A673 (cell line): ENCODE data around the gene HGD. TPM values are rescaled to one million over a fixed set of nuclear protein-coding genes. Genes with fewer than 3 reads are reported as not detected.

Source experiments
- BruUV-seq: library from RNA; stranded (reverse); fragments of 400-500 nt; replicated peaks from 2 replicates; lab custom pipeline; 2021; lab: Mats Ljungman, UMichigan
- CTCF ChIA-PET: fragments of 300-600 bp; sonication (Branson Sonifier 250); formaldehyde crosslinking; loops from one replicate; lab custom pipeline; 2022; ENCODE audit warnings: antibody characterized with exemption; lab: Charles Lee
- POLR2A ChIA-PET: fragments of 300-600 bp; sonication (Branson Sonifier 250); formaldehyde crosslinking; loops from one replicate; lab custom pipeline; 2022; ENCODE audit warnings: antibody characterized with exemption; ENCODE audit not compliant: low non-redundant PET; lab: Charles Lee
- DNase-seq: peaks from one replicate; pipeline ENCODE4 v3.0.0-alpha.2; 2015; ENCODE audit warnings: low spot score
- H3K27ac ChIP-seq: fragments of 200-600 bp; sonication (generic); 2 replicates; pipeline ENCODE4 v1.5.1; 2016; ENCODE audit warnings: mixed run types, low read depth, mild to moderate bottlenecking, mixed read lengths, antibody characterized with exemption, low read length; ENCODE audit not compliant: poor library complexity, severe bottlenecking
- H3K27me3 ChIP-seq: fragments of 200-600 bp; sonication (generic); replicated peaks from 2 replicates; pipeline ENCODE4 v1.6.1; 2017; ENCODE audit warnings: mixed run types, low read depth, mild to moderate bottlenecking, mixed read lengths, antibody characterized with exemption, low read length; ENCODE audit not compliant: insufficient read depth, poor library complexity
- H3K36me3 ChIP-seq: fragments of 200-600 bp; sonication (generic); 2 replicates; pipeline ENCODE4 v1.6.1; 2016; ENCODE audit warnings: mixed run types, mild to moderate bottlenecking, mixed read lengths, antibody characterized with exemption, low read length; ENCODE audit not compliant: insufficient read depth, poor library complexity, severe bottlenecking
- H3K4me1 ChIP-seq: fragments of 200-600 bp; sonication (generic); 2 replicates; pipeline ENCODE4 v1.6.1; 2017; ENCODE audit warnings: mixed run types, mild to moderate bottlenecking, mixed read lengths, antibody characterized with exemption, low read length; ENCODE audit not compliant: insufficient read depth, poor library complexity, severe bottlenecking
- H3K4me3 ChIP-seq: fragments of 200-600 bp; sonication (generic); 2 replicates; pipeline ENCODE4 v1.5.1; 2016; ENCODE audit warnings: low read depth, mixed run types, mild to moderate bottlenecking, mixed read lengths, low read length; ENCODE audit not compliant: poor library complexity, severe bottlenecking
- H3K9me3 ChIP-seq: fragments of 200-600 bp; sonication (generic); 2 replicates; pipeline ENCODE4 v1.6.1; 2016; ENCODE audit warnings: mixed run types, low read depth, mild to moderate bottlenecking, mixed read lengths, antibody characterized with exemption, low read length; ENCODE audit not compliant: poor library complexity, severe bottlenecking
- EZH2 ChIP-seq: fragments of 200-600 bp; sonication (generic); IDR thresholded peaks from 2 replicates; pipeline ENCODE4 v1.6.1; 2017; ENCODE audit warnings: borderline replicate concordance, low read depth, mild to moderate bottlenecking, mixed read lengths, antibody characterized with exemption, low read length; ENCODE audit not compliant: poor library complexity, severe bottlenecking
- intact Hi-C: fragments of 100-400 bp; cut with micrococcal nuclease; formaldehyde crosslinking; loops from one replicate; pipeline ENCODE4 v1.10.0; 2022; ENCODE audit not compliant: unreplicated experiment
- total RNA-seq: library from RNA; stranded (reverse); gene quantifications from 2 replicates; pipeline ENCODE4 v1.2.3, GENCODE V29; 2021
- TF ChIP-seq, protein P1 (sequence below): fragments of 300-800, 200-600 bp; sonication (generic); conservative IDR thresholded peaks from 2 replicates; pipeline ENCODE4 v1.5.1; 2017; ENCODE audit warnings: low read depth, mild to moderate bottlenecking, antibody characterized with exemption, low read length, moderate library complexity, mixed read lengths

HGD gene
- total RNA-seq, 1 experiment from 2014 or later: 0.28 TPM

DNA sequence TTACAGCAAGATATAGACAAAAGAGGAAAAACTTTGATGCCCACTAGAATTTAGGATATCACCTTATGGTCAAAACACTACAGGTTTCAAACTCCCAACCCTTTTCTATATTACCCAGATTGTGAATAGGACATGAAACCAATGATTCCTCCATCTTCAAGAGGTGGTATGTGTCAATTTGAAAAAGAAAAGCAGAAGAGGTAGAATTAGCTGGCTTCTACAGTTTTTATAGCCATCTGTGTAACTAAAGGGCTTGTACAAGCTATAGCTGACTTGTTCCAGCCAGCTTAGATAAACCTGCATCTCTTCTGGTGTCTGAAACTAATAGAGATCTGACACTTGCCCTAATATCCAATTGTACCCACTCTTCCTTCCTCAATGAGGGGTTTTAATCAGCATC is 24.9 kb upstream of the HGD start:
- H3K4me1 ChIP-seq: no peaks in the 10 kb centered on the region
- no TSS peak for BruUV-seq
- H3K4me3 ChIP-seq: no peak overlapping the region
- CTCF ChIA-PET: no interaction called here
- TF ChIP-seq, protein P1, sequence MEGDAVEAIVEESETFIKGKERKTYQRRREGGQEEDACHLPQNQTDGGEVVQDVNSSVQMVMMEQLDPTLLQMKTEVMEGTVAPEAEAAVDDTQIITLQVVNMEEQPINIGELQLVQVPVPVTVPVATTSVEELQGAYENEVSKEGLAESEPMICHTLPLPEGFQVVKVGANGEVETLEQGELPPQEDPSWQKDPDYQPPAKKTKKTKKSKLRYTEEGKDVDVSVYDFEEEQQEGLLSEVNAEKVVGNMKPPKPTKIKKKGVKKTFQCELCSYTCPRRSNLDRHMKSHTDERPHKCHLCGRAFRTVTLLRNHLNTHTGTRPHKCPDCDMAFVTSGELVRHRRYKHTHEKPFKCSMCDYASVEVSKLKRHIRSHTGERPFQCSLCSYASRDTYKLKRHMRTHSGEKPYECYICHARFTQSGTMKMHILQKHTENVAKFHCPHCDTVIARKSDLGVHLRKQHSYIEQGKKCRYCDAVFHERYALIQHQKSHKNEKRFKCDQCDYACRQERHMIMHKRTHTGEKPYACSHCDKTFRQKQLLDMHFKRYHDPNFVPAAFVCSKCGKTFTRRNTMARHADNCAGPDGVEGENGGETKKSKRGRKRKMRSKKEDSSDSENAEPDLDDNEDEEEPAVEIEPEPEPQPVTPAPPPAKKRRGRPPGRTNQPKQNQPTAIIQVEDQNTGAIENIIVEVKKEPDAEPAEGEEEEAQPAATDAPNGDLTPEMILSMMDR: no peak
- no peak for TF ChIP-seq EZH2
- no peaks in the 10 kb centered on the region for H3K36me3 ChIP-seq
- no peak overlapping the region for H3K27ac ChIP-seq
- POLR2A ChIA-PET: no interaction called here
- intact Hi-C loops: no loop called here
- DNase-seq: no peak
- H3K27me3 ChIP-seq: no peaks in the 10 kb centered on the region
- peaks cover 6% of the 10 kb centered on the region for H3K9me3 ChIP-seq

DNA sequence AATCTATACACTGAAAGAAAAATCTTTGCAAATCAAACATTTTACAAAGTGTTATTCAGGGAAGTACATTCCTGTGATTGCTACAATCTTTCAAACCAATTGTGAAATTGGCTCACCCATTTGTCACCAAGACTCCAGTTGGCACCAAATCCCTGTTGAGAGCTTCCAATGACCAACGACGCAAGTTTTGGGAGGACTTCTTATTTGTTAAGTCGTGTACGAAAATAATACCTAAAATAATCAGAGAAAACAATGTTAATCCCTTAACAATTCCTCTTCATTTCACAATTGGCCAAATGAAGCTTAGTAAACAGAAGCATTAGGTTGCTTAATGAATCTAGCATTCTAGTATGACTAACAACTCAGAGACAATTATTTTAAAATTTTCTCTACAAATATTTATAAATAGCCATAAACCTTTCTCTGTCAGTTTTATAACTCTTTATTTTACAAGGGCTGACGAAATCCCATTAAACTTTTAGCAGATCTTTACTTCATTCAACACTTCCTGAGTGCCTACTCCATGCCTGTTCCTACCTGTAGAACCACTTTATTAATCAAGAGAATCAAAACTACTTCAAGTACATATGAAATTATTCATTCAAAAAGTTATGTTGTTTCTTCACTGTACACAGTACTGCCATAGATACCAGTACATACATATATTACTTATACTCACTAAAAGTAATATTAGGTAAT is 24.0 kb upstream of the HGD start:
- H3K36me3 ChIP-seq: no peaks in the 10 kb centered on the region
- BruUV-seq: no TSS peak
- CTCF ChIA-PET: no interaction called here
- TF ChIP-seq EZH2: no peak
- TF ChIP-seq, protein P1: no peak
- no peak overlapping the region for H3K4me3 ChIP-seq
- intact Hi-C loops: no loop called here
- no peak overlapping the region for H3K27ac ChIP-seq
- no peak for DNase-seq
- H3K27me3 ChIP-seq: no peaks in the 10 kb centered on the region
- H3K9me3 ChIP-seq: peaks cover 6% of the 10 kb centered on the region
- POLR2A ChIA-PET: no interaction called here
- H3K4me1 ChIP-seq: no peaks in the 10 kb centered on the region

DNA sequence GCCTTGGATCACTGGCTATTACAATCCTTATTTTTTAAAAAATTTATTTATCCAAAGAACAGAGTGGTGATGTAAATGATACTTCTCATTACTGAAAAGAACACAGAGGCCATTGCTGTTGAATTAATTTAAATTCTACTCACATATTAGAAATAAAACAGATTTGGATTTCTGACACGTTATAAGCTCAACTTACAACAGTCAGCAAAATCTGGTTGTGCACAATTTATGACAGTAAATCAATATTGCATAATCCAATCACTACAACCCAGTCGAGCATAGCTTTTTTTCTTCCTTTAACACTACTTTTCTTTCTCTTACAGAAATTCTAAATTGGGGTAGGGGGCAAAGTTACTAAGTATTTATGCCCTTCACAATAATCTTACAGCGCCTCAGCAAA is 17.3 kb upstream of the HGD start:
- Histone ChIP-seq H3K27ac (no peak overlapping the region), H3K4me1 (no peaks in the 10 kb centered on the region), H3K36me3 (no peaks in the 10 kb centered on the region), H3K27me3 (no peaks in the 10 kb centered on the region), H3K4me3 (no peak overlapping the region), H3K9me3 (peaks cover 6% of the 10 kb centered on the region)
- BruUV-seq: no TSS peak
- TF ChIP-seq, protein P1: no peak
- TF ChIP-seq EZH2: no peak
- no peak for DNase-seq
- CTCF ChIA-PET: no interaction called here
- intact Hi-C loops: no loop called here
- POLR2A ChIA-PET: no interaction called here
